AG10803 (cell line): ENCODE measurements around the gene AVL9.

Experiments
- DNase-seq: peaks from one replicate; pipeline ENCODE4 v3.0.0; 2010; ENCODE audit warnings: low read depth
- H3K4me3 ChIP-seq: 2 replicates; pipeline ENCODE4 v1.5.1; 2011; ENCODE audit warnings: mild to moderate bottlenecking, low read length, control low read depth
- CTCF ChIP-seq: conservative IDR thresholded peaks from 2 replicates; pipeline ENCODE4 v1.5.1; 2011; ENCODE audit warnings: mild to moderate bottlenecking, low read length, control low read depth, inconsistent platforms

Gene AVL9

GRCh38 chr7:32577421-32577820 lies 82.1 kb downstream of the AVL9 start:
- TF ChIP-seq CTCF = no peak
- DNase-seq = no peak
- H3K4me3 ChIP-seq = no peak overlapping the region

GRCh38 chr7:32579776-32580175 lies 84.5 kb downstream of the AVL9 start:
- no peak overlapping the region for H3K4me3 ChIP-seq
- no peak for DNase-seq
- TF ChIP-seq CTCF = no peak

GRCh38 chr7:32580646-32581045 lies 85.4 kb downstream of the AVL9 start:
- no peak for DNase-seq
- H3K4me3 ChIP-seq = no peak overlapping the region
- TF ChIP-seq CTCF = no peak

- H3K4me3 ChIP-seq = no peak overlapping the region
- peak; percentile 36 for DNase-seq
- no peak for TF ChIP-seq CTCF
Observed at GRCh38 chr7:32582036-32582435, 86.7 kb downstream of the AVL9 start.

- H3K4me3 ChIP-seq = no peak overlapping the region
- no peak for TF ChIP-seq CTCF
- DNase-seq = peak; percentile 99
Observed at GRCh38 chr7:32583791-32584190, 88.5 kb downstream of the AVL9 start.

- peak; percentile 96 for DNase-seq
- H3K4me3 ChIP-seq = no peak overlapping the region
- no peak for TF ChIP-seq CTCF
Observed at GRCh38 chr7:32586291-32587221, 91.3 kb downstream of the AVL9 start.

- peak; percentile 97 for DNase-seq
Observed at GRCh38 chr7:32587411-32587948, 92.2 kb downstream of the AVL9 start.

More at GRCh38 chr7:32587411-32587948, 92.2 kb downstream of the AVL9 start:
- no peak for TF ChIP-seq CTCF
- no peak overlapping the region for H3K4me3 ChIP-seq
